ENCODE results near the gene PITPNC1. TPM values are rescaled to one million over a fixed set of nuclear protein-coding genes. Genes with fewer than 3 reads are reported as not detected.
"Not testable (repeated sequence)": the region's sequence is repeated elsewhere in the genome, so short reads cannot be mapped to it uniquely, and the experiment has no call there.

PITPNC1 gene
- total RNA-seq, 1 experiment from 2014 or later, result 20.8 TPM

GRCh38 chr17:67651218-67651579 lies 274.1 kb downstream of the PITPNC1 start:
- intact Hi-C loops (cut with micrococcal nuclease; ENCODE audit: unreplicated experiment); DNase-seq (ENCODE audit: low read depth, low spot score); H3K4me1 ChIP-seq (ENCODE audit: control insufficient read depth, insufficient read depth, low read length); H3K27ac ChIP-seq (ENCODE audit: low read length); BruUV-seq (replicated peaks); H3K4me3 ChIP-seq (ENCODE audit: low read depth in 2 of 2, low read length in 2 of 2); POLR2A ChIA-PET; H3K27me3 ChIP-seq (ENCODE audit: control insufficient read depth, insufficient read depth, low read length); in situ Hi-C loops (cut with HindIII; ENCODE audit: low pct_unique_long_range_greater_than_20kb, low sequenced_read_pairs); ATAC-seq; H3K9me3 ChIP-seq (ENCODE audit: control insufficient read depth, insufficient read depth, low read depth, low read length); CTCF ChIA-PET; H3K36me3 ChIP-seq (ENCODE audit: control insufficient read depth, insufficient read depth, low read length): not testable (repeated sequence)

DNA sequence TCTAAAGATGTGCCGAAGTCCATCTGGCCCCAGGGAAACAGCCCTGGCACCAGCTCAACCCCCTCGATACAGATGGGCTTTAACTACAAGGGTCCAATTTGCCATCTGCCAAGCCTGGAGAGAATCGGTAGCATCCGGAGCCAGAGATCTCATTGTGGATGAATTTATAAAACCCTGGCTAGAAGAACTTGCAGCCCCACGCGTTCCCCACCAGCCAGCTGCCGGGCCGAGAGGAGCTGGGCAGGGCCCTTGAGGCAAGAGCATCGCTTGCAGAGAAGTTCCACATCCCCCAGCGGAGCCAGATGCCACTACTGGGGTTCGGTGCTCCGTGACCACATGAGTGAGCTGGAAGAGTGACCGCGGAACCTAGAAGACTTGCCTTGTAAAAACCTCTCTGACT lies 275.4 kb downstream of the PITPNC1 start:
- TF ChIP-seq REST (IDR thresholded peaks at IDR 0.05; ENCODE audit: insufficient read depth in 1 of 2, low read depth in 2 of 2, low read length in 1 of 2), result no peak
- TF ChIP-seq TCF7L2 (IDR thresholded peaks at IDR 0.05; ENCODE audit: low read depth, low read length), result no peak
- Histone ChIP-seq H3K27ac (ENCODE audit: low read length) (no peak overlapping the region), H3K36me3 (ENCODE audit: control insufficient read depth, insufficient read depth, low read length) (0 out of 2 replicates have a peak, but pooled peaks cover 2% of the 10 kb centered on the region), H3K4me3 (ENCODE audit: low read depth in 2 of 2, low read length in 2 of 2) (no peak overlapping the region), H3K9me3 (ENCODE audit: control insufficient read depth, insufficient read depth, low read depth, low read length) (no peaks in the 10 kb centered on the region), H3K27me3 (ENCODE audit: control insufficient read depth, insufficient read depth, low read length) (no peaks in the 10 kb centered on the region), H3K4me1 (ENCODE audit: control insufficient read depth, insufficient read depth, low read length) (no peaks in the 10 kb centered on the region)
- no peak for ATAC-seq
- CTCF ChIA-PET, result no interaction called here
- intact Hi-C loops (cut with micrococcal nuclease; ENCODE audit: unreplicated experiment) (no loop called here), in situ Hi-C loops (cut with HindIII; ENCODE audit: low pct_unique_long_range_greater_than_20kb, low sequenced_read_pairs) (no loop called here)
- POLR2A ChIA-PET, result no interaction called here
- BruUV-seq (replicated peaks), result no TSS peak
- DNase-seq (ENCODE audit: low read depth, low spot score), result no peak

- H3K4me3 ChIP-seq (ENCODE audit: low read depth in 2 of 2, low read length in 2 of 2), result no peak overlapping the region
- no peaks in the 10 kb centered on the region for H3K27me3 ChIP-seq (ENCODE audit: control insufficient read depth, insufficient read depth, low read length)
- no TSS peak for BruUV-seq (replicated peaks)
- intact Hi-C loops (cut with micrococcal nuclease; ENCODE audit: unreplicated experiment), result no loop called here
- H3K36me3 ChIP-seq (ENCODE audit: control insufficient read depth, insufficient read depth, low read length), result 0 out of 2 replicates have a peak, but pooled peaks cover 2% of the 10 kb centered on the region
- no peaks in the 10 kb centered on the region for H3K9me3 ChIP-seq (ENCODE audit: control insufficient read depth, insufficient read depth, low read depth, low read length)
- DNase-seq (ENCODE audit: low read depth, low spot score) (no peak), ATAC-seq (no peak)
- H3K4me1 ChIP-seq (ENCODE audit: control insufficient read depth, insufficient read depth, low read length), result no peaks in the 10 kb centered on the region
- H3K27ac ChIP-seq (ENCODE audit: low read length), result no peak overlapping the region
- in situ Hi-C loops (cut with HindIII; ENCODE audit: low pct_unique_long_range_greater_than_20kb, low sequenced_read_pairs), result no loop called here
- ChIA-PET CTCF (no interaction called here), POLR2A (interaction anchor here (0.6 to 0.7 kb wide), 2 partner anchors 99 to 607 kb away, joined by 6 to 8 read pairs; no protein-coding TSS in a partner anchor)
- TF ChIP-seq REST (IDR thresholded peaks at IDR 0.05; ENCODE audit: insufficient read depth in 1 of 2, low read depth in 2 of 2, low read length in 1 of 2) (no peak), CTCF (IDR thresholded peaks at IDR 0.05) (no peak), POLR2AphosphoS5 (IDR thresholded peaks at IDR 0.05; ENCODE audit: low read depth, low read length) (no peak), SIN3A (IDR thresholded peaks at IDR 0.05; ENCODE audit: borderline replicate concordance, insufficient read depth, low read depth, low read length) (no peak), TCF7L2 (IDR thresholded peaks at IDR 0.05; ENCODE audit: low read depth, low read length) (no peak)
Measured at GRCh38 chr17:67655478-67656148, 278.5 kb downstream of the PITPNC1 start.

All from Panc1 (cell line).